Measurements from ENCODE around the gene ADAMTS13. TPM values are rescaled to one million over a fixed set of nuclear protein-coding genes. Genes with fewer than 3 reads are reported as not detected.

The ADAMTS13 gene
- total and polyA plus RNA-seq, 12 donors = 1.5 to 17.8 (median 3.5) TPM

GRCh38 chr9:133433351-133433843 lies 11.2 kb downstream of the ADAMTS13 start:
- no peak for TF ChIP-seq CTCF (IDR thresholded peaks at IDR 0.05)
- DNase-seq = no peak

GRCh38 chr9:133436681-133437080 lies 14.5 kb downstream of the ADAMTS13 start:
- DNase-seq = no peak
- 80 to 81% methylated on average over 16 of the region's 16 CpGs for WGBS, 2 donors
- no peak for ATAC-seq
- no peak overlapping the region for H3K4me3 ChIP-seq
- H3K9me3 ChIP-seq = no peaks in the 10 kb centered on the region
- no peak for TF ChIP-seq CTCF (IDR thresholded peaks at IDR 0.05)
- no peaks in the 10 kb centered on the region for H3K27me3 ChIP-seq
- intact Hi-C loops (cut with DNase I) = no loop called here
- no peaks in the 10 kb centered on the region for H3K4me1 ChIP-seq
- H3K27ac ChIP-seq = no peak overlapping the region
- H3K36me3 ChIP-seq = no peaks in the 10 kb centered on the region

More at GRCh38 chr9:133433351-133433843, 11.2 kb downstream of the ADAMTS13 start:
- no peak for ATAC-seq
- intact Hi-C loops (cut with DNase I) = no loop called here
- Histone ChIP-seq H3K27me3 (peaks cover 0 to 13% (median 9%) of the 10 kb centered on the region in 7 donors), H3K36me3 (no peaks in the 10 kb centered on the region), H3K4me3 (no peak overlapping the region), H3K9me3 (no peaks in the 10 kb centered on the region), H3K4me1 (peaks cover 0 to 2% (median 0%) of the 10 kb centered on the region in 9 donors), H3K27ac (no peak overlapping the region)
- 88% methylated on average over 11 of the region's 11 CpGs for WGBS, 2 donors

GRCh38 chr9:133437753-133438531 lies 15.8 kb downstream of the ADAMTS13 start:
- H3K9me3 ChIP-seq = no peaks in the 10 kb centered on the region
- no peaks in the 10 kb centered on the region for H3K4me1 ChIP-seq
- no peak overlapping the region for H3K27ac ChIP-seq
- ATAC-seq = no peak
- WGBS, 2 donors = 93 to 95% methylated on average over 20 of the region's 20 CpGs
- H3K27me3 ChIP-seq = no peaks in the 10 kb centered on the region
- intact Hi-C loops (cut with DNase I) = no loop called here
- DNase-seq = no peak
- TF ChIP-seq CTCF (IDR thresholded peaks at IDR 0.05) = no peak
- H3K4me3 ChIP-seq = no peak overlapping the region
- no peaks in the 10 kb centered on the region for H3K36me3 ChIP-seq

GRCh38 chr9:133439337-133439736 lies 17.2 kb downstream of the ADAMTS13 start:
- ATAC-seq = no peak
- H3K27me3 ChIP-seq = no peaks in the 10 kb centered on the region
- H3K36me3 ChIP-seq = no peaks in the 10 kb centered on the region
- no peak overlapping the region for H3K4me3 ChIP-seq
- no peaks in the 10 kb centered on the region for H3K9me3 ChIP-seq
- DNase-seq = no peak
- no peak for TF ChIP-seq CTCF (IDR thresholded peaks at IDR 0.05)
- H3K27ac ChIP-seq = no peak overlapping the region
- 67 to 84% methylated on average over 4 of the region's 4 CpGs for WGBS, 2 donors
- intact Hi-C loops (cut with DNase I) = no loop called here
- no peaks in the 10 kb centered on the region for H3K4me1 ChIP-seq
